Right lobe of liver (tissue), 6 donors: ENCODE measurements around the gene KRT32. TPM values are rescaled to one million over a fixed set of nuclear protein-coding genes. Genes with fewer than 3 reads are reported as not detected.

Experiments used
- ATAC-seq, 4 donors: fragments of 200-7000 bp; cut with Tn5 transposase; one replicate each; pipeline ENCODE4 v1.9.1; 2020; ENCODE audit warnings: mild to moderate bottlenecking in 4 of 4, moderate library complexity in 4 of 4
- DNase-seq, 3 donors: peaks; one replicate each; pipeline ENCODE4 v3.0.0-alpha.2; 2020
- H3K27ac ChIP-seq, 3 donors: fragments of 200-600 bp; one replicate each; pipeline ENCODE4 v1.8.0; 2022
- H3K27me3 ChIP-seq, 2 donors: fragments of 200-600 bp; one replicate each; pipeline ENCODE4 v1.8.0; 2022
- H3K36me3 ChIP-seq, 4 donors: fragments of 200-600 bp; sonication (generic) in 1 of 4; one replicate each; pipeline versions ENCODE4 v1.5.1 to v1.8.0; 2017 to 2022; ENCODE audit warnings: control low read depth in 1 of 4
- H3K4me1 ChIP-seq, 4 donors: fragments of 200-600 bp; sonication (generic) in 1 of 4; one replicate each; pipeline versions ENCODE4 v1.5.1 to v1.8.0; 2017 to 2022; ENCODE audit warnings: control low read depth in 1 of 4
- H3K4me3 ChIP-seq, 3 donors: fragments of 200-600 bp; one replicate each; pipeline ENCODE4 v1.8.0; 2022
- H3K9me3 ChIP-seq, 4 donors: fragments of 200-600 bp; sonication (generic) in 1 of 4; one replicate each; pipeline versions ENCODE4 v1.5.1 to v1.8.0; 2017 to 2022; ENCODE audit warnings: control low read depth in 1 of 4
- POLR2A ChIP-seq: fragments of 450-650 bp; IDR thresholded peaks from one replicate; pipeline ENCODE4 v1.6.1; 2017; ENCODE audit warnings: antibody characterized with exemption, mild to moderate bottlenecking
- WGBS: methylation state at CpG from one replicate; pipeline ENCODE4 v1.1.6; 2018; ENCODE audit warnings: low coverage, low lambda C conversion rate; ENCODE audit not compliant: insufficient coverage; ENCODE audit errors: missing lambda C conversion rate; 5-methylcytosine and 5-hydroxymethylcytosine counted together
- intact Hi-C, 2 donors: fragments of 100-400 bp; cut with DNase I; formaldehyde crosslinking; loops; one replicate each; pipeline versions ENCODE4 v1.11.2 to v1.14.1; 2022
- total RNA-seq, 6 experiments: library from RNA; depleted of rRNA in 2 of 6; stranded (reverse); fragments of >200 nt in 2 of 6; fragmentation: NEBNext Ultra II Directional in 3 of 6; extraction: Animal tissue kit (Norgen Biotek cat#: 25700) in 3 of 6; gene quantifications; one replicate each; pipeline versions ENCODE4 v1.1.0 to v1.2.4, GENCODE V29; 2016 to 2023
- TF ChIP-seq, protein P1 (sequence below), 4 donors: fragments of 200-600 bp in 3 of 4; fragments of 450-650 bp in 1 of 4; IDR thresholded peaks; one replicate each; pipeline versions ENCODE4 v1.5.1 to v1.8.0; 2016 to 2022; ENCODE audit warnings: antibody characterized with exemption in 4 of 4, mild to moderate bottlenecking in 2 of 4
- donor health status: DM: no; HTN: yes; CAD: no.
- donor health status: DM: no; HTN: no; CAD: no.
- donor health status: DM: no; HTN: no; CAD: no.
- donor health status: DM: no; HTN: yes; CAD: no.
- donor health status: DM: no; HTN: yes; CAD: no.

Gene KRT32
- total RNA-seq, 6 experiments from 2014 or later, result not detected

GRCh38 chr17:41491476-41491875 is 24.3 kb upstream of the KRT32 start:
- H3K27me3 ChIP-seq, result no peaks in the 10 kb centered on the region
- no peak for ATAC-seq
- no peak for DNase-seq
- no peaks in the 10 kb centered on the region for H3K36me3 ChIP-seq
- H3K4me3 ChIP-seq, result no peak overlapping the region
- TF ChIP-seq, protein P1, sequence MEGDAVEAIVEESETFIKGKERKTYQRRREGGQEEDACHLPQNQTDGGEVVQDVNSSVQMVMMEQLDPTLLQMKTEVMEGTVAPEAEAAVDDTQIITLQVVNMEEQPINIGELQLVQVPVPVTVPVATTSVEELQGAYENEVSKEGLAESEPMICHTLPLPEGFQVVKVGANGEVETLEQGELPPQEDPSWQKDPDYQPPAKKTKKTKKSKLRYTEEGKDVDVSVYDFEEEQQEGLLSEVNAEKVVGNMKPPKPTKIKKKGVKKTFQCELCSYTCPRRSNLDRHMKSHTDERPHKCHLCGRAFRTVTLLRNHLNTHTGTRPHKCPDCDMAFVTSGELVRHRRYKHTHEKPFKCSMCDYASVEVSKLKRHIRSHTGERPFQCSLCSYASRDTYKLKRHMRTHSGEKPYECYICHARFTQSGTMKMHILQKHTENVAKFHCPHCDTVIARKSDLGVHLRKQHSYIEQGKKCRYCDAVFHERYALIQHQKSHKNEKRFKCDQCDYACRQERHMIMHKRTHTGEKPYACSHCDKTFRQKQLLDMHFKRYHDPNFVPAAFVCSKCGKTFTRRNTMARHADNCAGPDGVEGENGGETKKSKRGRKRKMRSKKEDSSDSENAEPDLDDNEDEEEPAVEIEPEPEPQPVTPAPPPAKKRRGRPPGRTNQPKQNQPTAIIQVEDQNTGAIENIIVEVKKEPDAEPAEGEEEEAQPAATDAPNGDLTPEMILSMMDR (IDR thresholded peaks at IDR 0.05), result no peak
- TF ChIP-seq POLR2A, result no peak
- H3K4me1 ChIP-seq, result no peaks in the 10 kb centered on the region
- H3K27ac ChIP-seq, result no peak overlapping the region
- WGBS, result 40% methylated on average over 1 of the region's 2 CpGs
- intact Hi-C loops, result no loop called here
- H3K9me3 ChIP-seq, result no peaks in the 10 kb centered on the region

- no peaks in the 10 kb centered on the region for H3K36me3 ChIP-seq
- ATAC-seq, result peak in 1 of 4 donors; percentile 36
- intact Hi-C loops, result no loop called here
Observed at GRCh38 chr17:41490000-41490990, 23.1 kb upstream of the KRT32 start.

GRCh38 chr17:41489531-41489930 is 22.3 kb upstream of the KRT32 start, which contains the start of gene KRT36:
TSS of gene KRT36 (minus strand) at chr17:41489910. CDS start at chr17:41489864, 46 bp downstream.
- intact Hi-C loops, result no loop called here
- ATAC-seq (no peak), DNase-seq (no peak)
- WGBS, result no CpG with 5 or more reads among the region's 12 CpGs
- no peaks in the 10 kb centered on the region for H3K27me3 ChIP-seq
- no peak within 1 kb of the TSS for H3K4me3 ChIP-seq
- no peaks in the 10 kb centered on the region for H3K4me1 ChIP-seq
- no peaks in the 10 kb centered on the region for H3K36me3 ChIP-seq
- H3K9me3 ChIP-seq, result no peaks in the 10 kb centered on the region
- TF ChIP-seq, protein P1 (IDR thresholded peaks at IDR 0.05), result no peak
- no peak for TF ChIP-seq POLR2A
- H3K27ac ChIP-seq, result no peak within 1 kb of the TSS

More at GRCh38 chr17:41490000-41490990, 23.1 kb upstream of the KRT32 start:
- no peak overlapping the region for H3K4me3 ChIP-seq
- H3K4me1 ChIP-seq, result no peaks in the 10 kb centered on the region
- no peak for TF ChIP-seq POLR2A
- TF ChIP-seq, protein P1 (IDR thresholded peaks at IDR 0.05), result no peak
- no peaks in the 10 kb centered on the region for H3K27me3 ChIP-seq
- no peak for DNase-seq
- 44% methylated on average over 10 of the region's 10 CpGs for WGBS
- no peak overlapping the region for H3K27ac ChIP-seq
- no peaks in the 10 kb centered on the region for H3K9me3 ChIP-seq

DNA sequence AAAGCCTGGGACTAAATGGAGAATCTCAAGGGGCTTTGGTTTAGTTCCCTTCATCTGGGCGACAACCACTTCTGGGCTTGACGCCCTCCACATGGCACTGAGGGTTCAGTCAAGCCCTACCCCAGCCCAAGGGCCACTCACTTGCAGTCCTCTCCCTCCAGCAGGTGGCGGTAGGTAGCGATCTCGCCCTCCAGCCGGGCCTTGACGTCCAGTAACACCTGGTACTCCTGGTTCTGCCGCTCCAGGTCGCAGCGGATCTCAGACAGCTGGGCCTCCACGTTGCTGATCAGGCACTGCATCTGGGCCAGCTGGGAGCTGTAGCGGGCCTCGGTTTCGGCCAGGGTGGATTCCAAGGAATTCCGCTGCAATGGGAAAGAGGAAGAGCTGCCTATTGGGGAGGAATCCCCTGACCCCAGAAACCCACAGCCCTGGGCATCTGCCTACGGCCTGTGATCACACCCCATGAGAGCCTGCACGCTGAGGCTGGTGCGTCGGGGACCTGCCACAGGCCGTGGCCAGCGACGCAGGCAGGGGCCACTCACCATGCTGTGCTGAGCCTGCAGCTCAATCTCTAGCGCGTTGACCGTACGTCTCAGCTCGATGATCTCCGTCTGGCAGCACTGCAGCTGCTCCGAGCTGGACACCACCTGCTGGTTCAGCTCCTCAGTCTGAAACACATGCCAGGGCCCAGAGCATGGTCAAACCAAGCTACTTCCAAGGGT is 19.8 kb upstream of the KRT32 start:
- peak in 3 of 4 donors; percentile 27 to 37 (median 29) for ATAC-seq
- Histone ChIP-seq H3K4me1 (no peaks in the 10 kb centered on the region), H3K36me3 (no peaks in the 10 kb centered on the region), H3K27me3 (no peaks in the 10 kb centered on the region), H3K4me3 (no peak overlapping the region), H3K9me3 (no peaks in the 10 kb centered on the region), H3K27ac (no peak overlapping the region)
- TF ChIP-seq, protein P1 (IDR thresholded peaks at IDR 0.05), result peak; percentile 19 to 39 (median 28)
- TF ChIP-seq POLR2A, result no peak
- DNase-seq, result no peak
- intact Hi-C loops, result no loop called here
- WGBS, result 49% methylated on average over 12 of the region's 29 CpGs
